Measurements from ENCODE around the gene NOTCH2.

The NOTCH2 gene

GRCh38 chr1:119975006-119975405 is 94.5 kb downstream of the NOTCH2 start:
- H3K4me3 ChIP-seq (ENCODE audit: low read depth, low read length), result no peak overlapping the region
- no peak for TF ChIP-seq CTCF (IDR thresholded peaks at IDR 0.05; ENCODE audit: borderline replicate concordance, insufficient read depth, low read depth, low read length)

GRCh38 chr1:119974013-119974412 is 95.4 kb downstream of the NOTCH2 start:
- no peak for TF ChIP-seq CTCF (IDR thresholded peaks at IDR 0.05; ENCODE audit: borderline replicate concordance, insufficient read depth, low read depth, low read length)
- no peak overlapping the region for H3K4me3 ChIP-seq (ENCODE audit: low read depth, low read length)

- H3K4me3 ChIP-seq (ENCODE audit: low read depth, low read length), result no peak overlapping the region
- TF ChIP-seq CTCF (IDR thresholded peaks at IDR 0.05; ENCODE audit: borderline replicate concordance, insufficient read depth, low read depth, low read length), result no peak
Measured at GRCh38 chr1:119971710-119972570, 97.5 kb downstream of the NOTCH2 start.

- H3K4me3 ChIP-seq (ENCODE audit: low read depth, low read length), result no peak overlapping the region
- TF ChIP-seq CTCF (IDR thresholded peaks at IDR 0.05; ENCODE audit: borderline replicate concordance, insufficient read depth, low read depth, low read length), result no peak
Measured at GRCh38 chr1:119968601-119969000, 100.9 kb downstream of the NOTCH2 start.

GRCh38 chr1:119968068-119968492 is 101.4 kb downstream of the NOTCH2 start:
- H3K4me3 ChIP-seq (ENCODE audit: low read depth, low read length), result no peak overlapping the region
- peak; percentile 70 for TF ChIP-seq CTCF (IDR thresholded peaks at IDR 0.05; ENCODE audit: borderline replicate concordance, insufficient read depth, low read depth, low read length)

- no peak overlapping the region for H3K4me3 ChIP-seq (ENCODE audit: low read depth, low read length)
- no peak for TF ChIP-seq CTCF (IDR thresholded peaks at IDR 0.05; ENCODE audit: borderline replicate concordance, insufficient read depth, low read depth, low read length)
Measured at GRCh38 chr1:119966681-119967080, 102.8 kb downstream of the NOTCH2 start.

- no peak overlapping the region for H3K4me3 ChIP-seq (ENCODE audit: low read depth, low read length)
- TF ChIP-seq CTCF (IDR thresholded peaks at IDR 0.05; ENCODE audit: borderline replicate concordance, insufficient read depth, low read depth, low read length), result no peak
Measured at GRCh38 chr1:119966020-119966419, 103.4 kb downstream of the NOTCH2 start.

Data from GM12875 (cell line).